Endothelial cell (in vitro differentiated cells): ENCODE results near the gene MAPKAPK3. TPM values are rescaled to one million over a fixed set of nuclear protein-coding genes. Genes with fewer than 3 reads are reported as not detected.

Experiments
- DNase-seq: peaks from one replicate; pipeline ENCODE4 v3.0.0; 2021; ENCODE audit warnings: low spot score
- H3K27ac Mint-ChIP-seq: one replicate; pipeline ENCODE4 v1.8.0; 2021; ENCODE audit warnings: mixed read lengths, inconsistent platforms; ENCODE audit not compliant: unreplicated experiment
- H3K27me3 Mint-ChIP-seq: one replicate; pipeline ENCODE4 v1.8.0; 2021; ENCODE audit warnings: mild to moderate bottlenecking, moderate library complexity, mixed read lengths, inconsistent platforms; ENCODE audit not compliant: unreplicated experiment
- H3K36me3 Mint-ChIP-seq: one replicate; pipeline ENCODE4 v1.8.0; 2021; ENCODE audit warnings: mild to moderate bottlenecking, low read depth, mixed read lengths, inconsistent platforms; ENCODE audit not compliant: unreplicated experiment
- H3K4me1 Mint-ChIP-seq: one replicate; pipeline ENCODE4 v1.8.0; 2021; ENCODE audit warnings: mild to moderate bottlenecking, mixed read lengths, inconsistent platforms; ENCODE audit not compliant: unreplicated experiment
- H3K4me3 Mint-ChIP-seq: one replicate; pipeline ENCODE4 v1.8.0; 2021; ENCODE audit warnings: mild to moderate bottlenecking, mixed read lengths, inconsistent platforms; ENCODE audit not compliant: unreplicated experiment
- H3K9me3 Mint-ChIP-seq: one replicate; pipeline ENCODE4 v1.8.0; 2021; ENCODE audit warnings: mixed read lengths, inconsistent platforms; ENCODE audit not compliant: unreplicated experiment
- total RNA-seq: library from RNA; stranded (reverse); fragmentation: NEBNext Ultra II Directional; extraction: Animal tissue kit (Norgen Biotek cat#: 25700); gene quantifications from one replicate; pipeline ENCODE4 v1.2.1, GENCODE V29; 2021; ENCODE audit not compliant: unreplicated experiment
- TF ChIP-seq, protein P1 (sequence below): fragments of 200-600 bp; sonication (generic); IDR thresholded peaks from one replicate; pipeline ENCODE4 v1.5.0; 2021; ENCODE audit warnings: antibody characterized with exemption; ENCODE audit not compliant: unreplicated experiment

The MAPKAPK3 gene
- total RNA-seq, 1 donor from 2014 or later, result 6.4 TPM

DNA sequence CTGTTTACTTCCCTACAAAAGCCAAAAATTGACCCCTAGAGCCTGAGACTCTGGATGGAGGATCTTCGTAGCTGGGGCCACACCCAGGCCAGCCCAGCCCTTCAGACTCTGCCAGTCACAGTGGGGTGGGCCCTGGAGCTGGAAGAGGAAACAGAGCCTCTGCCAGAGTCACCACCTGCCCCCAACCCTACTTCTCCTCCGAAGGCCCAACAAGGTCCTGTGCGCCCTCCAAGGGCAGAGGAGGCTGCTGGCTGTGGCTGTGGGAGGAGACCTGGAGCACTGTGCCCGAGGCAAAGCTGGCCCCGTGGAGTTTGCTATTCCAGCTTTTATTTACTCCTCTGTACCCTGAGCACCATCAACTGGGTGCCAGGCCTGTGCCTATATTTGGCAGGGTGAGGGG, 24.4 kb upstream of the MAPKAPK3 start:
- Mint-ChIP-seq H3K9me3 (no peaks in the 10 kb centered on the region), H3K36me3 (no peaks in the 10 kb centered on the region), H3K27me3 (no peaks in the 10 kb centered on the region), H3K4me1 (no peaks in the 10 kb centered on the region), H3K27ac (no peak overlapping the region), H3K4me3 (no peak overlapping the region)
- no peak for DNase-seq
- TF ChIP-seq, protein P1, sequence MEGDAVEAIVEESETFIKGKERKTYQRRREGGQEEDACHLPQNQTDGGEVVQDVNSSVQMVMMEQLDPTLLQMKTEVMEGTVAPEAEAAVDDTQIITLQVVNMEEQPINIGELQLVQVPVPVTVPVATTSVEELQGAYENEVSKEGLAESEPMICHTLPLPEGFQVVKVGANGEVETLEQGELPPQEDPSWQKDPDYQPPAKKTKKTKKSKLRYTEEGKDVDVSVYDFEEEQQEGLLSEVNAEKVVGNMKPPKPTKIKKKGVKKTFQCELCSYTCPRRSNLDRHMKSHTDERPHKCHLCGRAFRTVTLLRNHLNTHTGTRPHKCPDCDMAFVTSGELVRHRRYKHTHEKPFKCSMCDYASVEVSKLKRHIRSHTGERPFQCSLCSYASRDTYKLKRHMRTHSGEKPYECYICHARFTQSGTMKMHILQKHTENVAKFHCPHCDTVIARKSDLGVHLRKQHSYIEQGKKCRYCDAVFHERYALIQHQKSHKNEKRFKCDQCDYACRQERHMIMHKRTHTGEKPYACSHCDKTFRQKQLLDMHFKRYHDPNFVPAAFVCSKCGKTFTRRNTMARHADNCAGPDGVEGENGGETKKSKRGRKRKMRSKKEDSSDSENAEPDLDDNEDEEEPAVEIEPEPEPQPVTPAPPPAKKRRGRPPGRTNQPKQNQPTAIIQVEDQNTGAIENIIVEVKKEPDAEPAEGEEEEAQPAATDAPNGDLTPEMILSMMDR, result no peak

DNA sequence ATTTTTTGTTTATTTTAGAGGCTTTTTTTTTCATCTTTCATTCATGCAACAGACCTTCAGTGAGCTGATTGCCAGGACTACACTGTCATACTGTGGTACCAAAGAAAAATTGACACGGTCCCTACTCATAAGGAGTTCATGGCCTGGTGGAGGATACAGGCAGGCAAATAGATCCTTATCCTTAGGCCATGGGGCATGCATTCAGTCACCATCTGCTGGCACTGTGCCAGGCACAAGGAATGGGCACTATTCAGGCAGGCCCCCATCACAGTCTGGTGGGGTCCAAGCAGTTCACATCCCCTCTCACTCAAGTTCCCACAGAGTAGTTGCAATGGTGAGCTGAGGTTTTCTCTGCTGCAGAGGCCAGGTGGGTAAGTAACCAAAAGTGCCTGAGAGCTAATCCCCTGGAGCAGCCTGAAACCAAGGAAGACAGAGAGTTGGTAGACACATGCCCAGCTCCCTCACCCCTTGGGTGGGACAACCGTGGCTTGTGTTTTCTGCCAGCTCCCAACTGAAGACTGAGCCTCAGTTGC, 22.6 kb upstream of the MAPKAPK3 start:
- Mint-ChIP-seq H3K36me3 (no peaks in the 10 kb centered on the region), H3K4me3 (no peak overlapping the region), H3K27me3 (peaks cover 3% of the 10 kb centered on the region), H3K4me1 (no peaks in the 10 kb centered on the region), H3K9me3 (no peaks in the 10 kb centered on the region), H3K27ac (no peak overlapping the region)
- DNase-seq, result no peak
- TF ChIP-seq, protein P1, result no peak

DNA sequence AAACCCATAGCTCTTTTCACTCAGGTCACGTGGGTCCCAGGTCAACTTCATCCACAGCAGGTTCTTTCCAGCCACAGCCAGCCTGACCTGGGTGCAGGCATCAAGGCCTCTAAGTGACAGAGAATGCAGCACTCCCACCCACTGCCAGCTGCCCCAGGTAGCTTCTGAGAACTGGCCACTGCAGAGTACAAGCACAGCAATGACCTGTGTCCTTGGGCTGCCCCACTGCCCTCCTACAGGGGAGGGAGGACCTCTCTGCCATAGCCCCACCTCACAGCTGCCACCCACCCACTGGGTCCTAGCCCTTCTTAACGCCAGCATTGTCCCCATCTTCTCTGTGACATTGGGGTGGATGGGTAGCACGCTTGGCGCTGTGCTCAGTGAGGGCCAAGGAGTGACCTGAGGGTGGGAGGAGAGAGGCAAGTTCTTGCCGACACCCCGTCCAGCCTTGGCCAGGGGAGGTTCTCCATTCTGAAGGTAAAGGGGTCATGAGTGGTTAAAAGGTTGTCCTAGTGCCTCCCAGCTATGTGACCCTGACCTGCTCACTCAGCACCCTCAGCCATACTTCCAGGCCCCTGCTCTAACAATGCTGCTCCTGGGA, 17.7 kb upstream of the MAPKAPK3 start:
- H3K4me3 Mint-ChIP-seq, result no peak overlapping the region
- H3K27me3 Mint-ChIP-seq, result peaks cover 9% of the 10 kb centered on the region
- TF ChIP-seq, protein P1, result no peak
- H3K27ac Mint-ChIP-seq, result no peak overlapping the region
- no peaks in the 10 kb centered on the region for H3K4me1 Mint-ChIP-seq
- no peak for DNase-seq
- peaks cover 4% of the 10 kb centered on the region for H3K36me3 Mint-ChIP-seq
- H3K9me3 Mint-ChIP-seq, result no peaks in the 10 kb centered on the region

DNA sequence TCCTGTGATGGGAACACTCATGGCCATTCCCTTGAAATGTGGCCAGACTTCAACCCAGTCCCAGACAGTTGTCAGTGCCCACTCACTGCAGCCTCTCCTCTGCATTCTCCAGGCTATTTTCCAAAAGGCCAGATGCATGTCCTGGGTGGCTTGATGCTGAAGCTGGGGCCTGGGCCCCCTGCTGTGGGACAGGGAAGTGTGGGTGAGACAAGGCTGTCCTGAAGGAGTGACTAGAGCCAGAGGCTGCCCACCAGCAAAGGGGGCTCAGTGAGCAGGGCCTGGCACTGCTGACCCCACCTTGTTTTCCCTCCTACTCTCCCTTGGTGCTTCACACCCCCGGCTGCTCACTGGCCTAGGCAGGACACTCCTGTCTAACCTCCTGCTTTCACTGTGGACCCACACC, 17.2 kb upstream of the MAPKAPK3 start:
- Mint-ChIP-seq H3K4me1 (no peaks in the 10 kb centered on the region), H3K4me3 (no peak overlapping the region), H3K9me3 (no peaks in the 10 kb centered on the region), H3K36me3 (peaks cover 4% of the 10 kb centered on the region), H3K27ac (no peak overlapping the region), H3K27me3 (peaks cover 9% of the 10 kb centered on the region)
- TF ChIP-seq, protein P1, result no peak
- DNase-seq, result no peak

DNA sequence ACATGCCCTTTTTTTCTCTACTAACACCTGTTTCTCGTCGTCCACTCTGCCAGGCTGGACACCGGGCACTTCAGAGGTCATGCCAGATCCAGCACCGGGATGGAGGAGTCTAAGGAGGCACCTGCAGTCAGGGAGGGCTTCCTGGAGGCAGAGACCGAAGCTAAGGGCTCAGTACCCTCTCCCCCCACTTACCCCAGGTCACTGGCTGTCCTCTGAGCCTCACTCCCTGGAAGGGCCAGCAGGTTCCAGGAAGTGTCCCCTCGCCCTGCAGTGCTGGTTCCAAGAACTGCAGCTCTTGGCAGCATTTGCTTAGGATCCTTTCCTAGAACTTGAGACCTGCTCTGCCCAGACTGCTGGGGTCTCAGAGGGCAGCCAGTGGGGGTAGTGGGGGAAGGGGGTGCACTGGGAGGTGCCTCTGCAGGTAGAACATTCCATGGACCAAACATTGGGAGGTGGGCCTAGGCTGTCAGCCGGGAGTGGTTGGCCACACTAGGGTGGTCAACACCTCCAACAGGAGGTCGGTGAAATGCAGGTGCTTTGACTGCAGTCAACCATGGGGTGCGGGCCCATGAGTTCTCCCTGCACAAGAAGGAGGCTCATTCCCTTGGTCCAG, 16.7 kb upstream of the MAPKAPK3 start:
- H3K27ac Mint-ChIP-seq, result no peak overlapping the region
- no peaks in the 10 kb centered on the region for H3K4me1 Mint-ChIP-seq
- no peaks in the 10 kb centered on the region for H3K9me3 Mint-ChIP-seq
- TF ChIP-seq, protein P1, result no peak
- H3K4me3 Mint-ChIP-seq, result no peak overlapping the region
- H3K27me3 Mint-ChIP-seq, result peaks cover 9% of the 10 kb centered on the region
- peaks cover 4% of the 10 kb centered on the region for H3K36me3 Mint-ChIP-seq
- no peak for DNase-seq
